A549 (cell line): ENCODE measurements around the gene MCAM. TPM values are rescaled to one million over a fixed set of nuclear protein-coding genes. Genes with fewer than 3 reads are reported as not detected.
A peak's percentile ranks its signal among the peaks of the same experiment; 100 is the strongest.

ENCODE experiments used
- ATAC-seq, 2 experiments: fragments of 200-7000 bp in 1 of 2; fragments of >200 bp in 1 of 2; cut with Nextera tagmentation in 1 of 2; cut with Tn5 transposase in 1 of 2; 3 replicates each; pipeline versions ENCODE4 v1.8.0 to v1.9.1; 2018 to 2020; ENCODE audit warnings: mild to moderate bottlenecking in 1 of 2, moderate library complexity in 1 of 2
- CTCF ChIA-PET: fragments of 300-600 bp; sonication (Branson Sonifier 250); formaldehyde crosslinking; extraction: SDS; loops from one replicate; lab custom pipeline; 2021; ENCODE audit warnings: antibody characterized with exemption, inconsistent platforms; lab: Yijun Ruan, JAX
- POLR2A ChIA-PET: fragments of 350-600 bp; formaldehyde crosslinking; extraction: SDS; loops from one replicate; lab custom pipeline; 2021; ENCODE audit warnings: antibody characterized with exemption, inconsistent platforms; lab: Yijun Ruan, JAX
- DNase-seq, 2 experiments: peaks; one replicate each; pipeline versions ENCODE4 v3.0.0 to v3.0.0-alpha.2; 2011 to 2016; ENCODE audit warnings: low read depth in 1 of 2, low spot score in 1 of 2
- FAIRE-seq: peaks from 2 replicates; lab custom pipeline; 2011; peaks lifted over from hg19 to GRCh38; lab: Jason Lieb, UNC
- H3K27ac ChIP-seq, 2 experiments: fragments of >200 bp; sonication (Bioruptor Twin); formaldehyde crosslinking; 3 replicates each; pipeline ENCODE4 v1.5.1; 2016 to 2017
- H3K4me1 ChIP-seq: fragments of >200 bp; sonication (Bioruptor Twin); formaldehyde crosslinking; 3 replicates; pipeline ENCODE4 v1.6.1; 2016
- H3K4me2 ChIP-seq: fragments of >200 bp; sonication (Bioruptor Twin); formaldehyde crosslinking; 3 replicates; pipeline ENCODE4 v1.6.1; 2016
- H3K4me3 ChIP-seq: fragments of >200 bp; sonication (Bioruptor Twin); formaldehyde crosslinking; 3 replicates; pipeline ENCODE4 v1.5.1; 2016
- H3K9me3 ChIP-seq: fragments of >200 bp; sonication (Bioruptor Twin); formaldehyde crosslinking; 3 replicates; pipeline ENCODE4 v1.6.1; 2016
- BHLHE40 ChIP-seq: IDR thresholded peaks from 2 replicates; pipeline ENCODE4 v1.6.1; 2012; ENCODE audit warnings: low read depth, low read length, inconsistent platforms
- CBX2 ChIP-seq: fragments of 200-600 bp; sonication (generic); IDR thresholded peaks from 2 replicates; pipeline ENCODE4 v1.6.1; 2016; ENCODE audit warnings: low read depth, mild to moderate bottlenecking, borderline replicate concordance
- CBX8 ChIP-seq: fragments of 200-600 bp; sonication (generic); IDR thresholded peaks from 2 replicates; pipeline ENCODE4 v1.6.1; 2016
- CEBPB ChIP-seq, 2 experiments: fragments of >200 bp in 1 of 2; sonication (Bioruptor Twin) in 1 of 2; formaldehyde crosslinking in 1 of 2; IDR thresholded peaks; 2 replicates each; pipeline ENCODE4 v1.6.1; 2012 to 2016
- CTCF ChIP-seq: fragments of >200 bp; sonication (Bioruptor Twin); formaldehyde crosslinking; IDR thresholded peaks from 3 replicates; pipeline ENCODE4 v1.5.1; 2016
- E2F6 ChIP-seq: IDR thresholded peaks from 2 replicates; pipeline ENCODE4 v1.6.1; 2012; ENCODE audit warnings: low read depth, borderline replicate concordance
- ELK1 ChIP-seq: fragments of 150-350 bp; IDR thresholded peaks from 2 replicates; pipeline ENCODE4 v1.6.1; 2014; ENCODE audit warnings: low read depth, mild to moderate bottlenecking, low read length
- ESRRA ChIP-seq: fragments of 150-350 bp; IDR thresholded peaks from 2 replicates; pipeline ENCODE4 v1.6.1; 2014; ENCODE audit warnings: mild to moderate bottlenecking, low read length, borderline replicate concordance
- HDAC2 ChIP-seq: fragments of 200-600 bp; sonication (generic); IDR thresholded peaks from 2 replicates; pipeline ENCODE4 v1.6.1; 2016
- HMGXB4 ChIP-seq: fragments of 250-450 bp; sonication (Bioruptor Pico); IDR thresholded peaks from 2 replicates; pipeline ENCODE4 v1.5.0; 2021; ENCODE audit warnings: mild to moderate bottlenecking, moderate library complexity, borderline replicate concordance
- HOXA7 ChIP-seq: fragments of 250-450 bp; sonication (Bioruptor Pico); IDR thresholded peaks from 2 replicates; pipeline ENCODE4 v1.5.0; 2020; ENCODE audit warnings: mild to moderate bottlenecking, moderate library complexity
- HOXB5 ChIP-seq: fragments of 250-450 bp; sonication (Bioruptor Pico); IDR thresholded peaks from 2 replicates; pipeline ENCODE4 v1.5.0; 2020; ENCODE audit warnings: mild to moderate bottlenecking, moderate library complexity
- PBX3 ChIP-seq: IDR thresholded peaks from 2 replicates; pipeline ENCODE4 v1.6.1; 2012
- RAD21 ChIP-seq, 2 experiments: fragments of >200 bp in 1 of 2; sonication (Bioruptor Twin) in 1 of 2; formaldehyde crosslinking in 1 of 2; IDR thresholded peaks in 1 of 2; conservative IDR thresholded peaks in 1 of 2; 2 replicates in 1 of 2; 3 replicates in 1 of 2; pipeline ENCODE4 v1.6.1; 2012 to 2018; ENCODE audit warnings: inconsistent platforms in 1 of 2
- SMC3 ChIP-seq: fragments of >200 bp; sonication (Bioruptor Twin); formaldehyde crosslinking; IDR thresholded peaks from 3 replicates; pipeline ENCODE4 v1.6.1; 2018; ENCODE audit warnings: inconsistent platforms
- SREBF2 ChIP-seq: fragments of 450-650 bp; IDR thresholded peaks from 2 replicates; pipeline ENCODE4 v1.6.1; 2014; ENCODE audit warnings: mild to moderate bottlenecking, moderate library complexity
- TP53 ChIP-seq: fragments of 250-450 bp; sonication (Bioruptor Pico); IDR thresholded peaks from 2 replicates; pipeline ENCODE4 v1.5.0; 2021; ENCODE audit warnings: mild to moderate bottlenecking, moderate library complexity
- USF2 ChIP-seq: fragments of 450-650 bp; IDR thresholded peaks from 2 replicates; pipeline ENCODE4 v1.6.1; 2014; ENCODE audit warnings: antibody characterized with exemption
- ZFP36 ChIP-seq: fragments of 450-650 bp; IDR thresholded peaks from 2 replicates; pipeline ENCODE4 v1.6.1; 2014; ENCODE audit warnings: borderline replicate concordance; ENCODE audit not compliant: partially characterized antibody
- WGBS: methylation state at CpG from one replicate; pipeline ENCODE4 v1.1.6; 2017; ENCODE audit errors: missing lambda C conversion rate; 5-methylcytosine and 5-hydroxymethylcytosine counted together
- polyA plus RNA-seq, 4 experiments: library from polyadenylated mRNA; depleted of rRNA in 3 of 4; stranded (reverse); fragments of >200 nt; fragmentation: RNase III in 1 of 4; extraction: RNeasy Plus Mini Kit Qiagen cat#74134 plus additional on column Dnase treatment in 1 of 4; gene quantifications; 2 replicates in 3 of 4; 3 replicates in 1 of 4; pipeline ENCODE4 v1.2.3, GENCODE V29; 2011 to 2017

Gene MCAM
- polyA plus RNA-seq, 2 of the 4 experiments (the other 2 are of a cell fraction) = 5.4 to 14.9 TPM

GRCh38 chr11:119363081-119363850 is 46.3 kb upstream of the MCAM start:
- peak overlapping the region; percentile 50 for H3K4me3 ChIP-seq
- DNase-seq (no peak), ATAC-seq (no peak), FAIRE-seq (no peak)
- CTCF ChIA-PET = interaction anchor here (1.7 to 5.8 kb wide), 5 partner anchors 9 to 111 kb away, joined by 5 to 98 read pairs (median 22); partner anchors contain the start of gene USP2
- H3K4me1 ChIP-seq = peaks cover 65% of the 10 kb centered on the region
- POLR2A ChIA-PET = no interaction called here
- H3K4me2 ChIP-seq = peak overlapping the region; percentile 97
- H3K9me3 ChIP-seq = no peaks in the 10 kb centered on the region
- 76% methylated on average over 14 of the region's 44 CpGs for WGBS
- no peak for TF ChIP-seq SREBF2
- TF ChIP-seq E2F6 = no peak
- no peak for TF ChIP-seq CBX8
- no peak for TF ChIP-seq USF2
- TF ChIP-seq CTCF = no peak
- no peak for TF ChIP-seq HOXA7 (CRISPR knock-in tag)
- TF ChIP-seq SMC3 = no peak
- no peak for TF ChIP-seq ESRRA
- TF ChIP-seq HOXB5 (CRISPR knock-in tag) = no peak
- TF ChIP-seq TP53 (CRISPR knock-in tag) = no peak
- no peak for TF ChIP-seq CBX2
- no peak for TF ChIP-seq CEBPB (IDR thresholded peaks at IDR 0.05)
- TF ChIP-seq ZFP36 = no peak
- no peak for TF ChIP-seq PBX3
- TF ChIP-seq HMGXB4 (CRISPR knock-in tag) = no peak
- TF ChIP-seq HDAC2 = no peak
- TF ChIP-seq BHLHE40 = no peak
- no peak for TF ChIP-seq RAD21 (conservative IDR thresholded peaks at IDR 0.05 in 1 of 2, IDR thresholded peaks at IDR 0.05 in 1 of 2)
- no peak for TF ChIP-seq ELK1
- H3K27ac ChIP-seq = peak overlapping the region; percentile 74 to 91
